Common myeloid progenitor, CD34-positive (primary cell): Measurements from ENCODE around the gene RNF183. TPM values are rescaled to one million over a fixed set of nuclear protein-coding genes. Genes with fewer than 3 reads are reported as not detected.
A peak's percentile ranks its signal among the peaks of the same experiment; 100 is the strongest.

ENCODE experiments used
- CTCF ChIA-PET: fragments of 350-600 bp; sonication (Branson Sonifier 250); formaldehyde crosslinking; loops from one replicate; lab custom pipeline; 2021; ENCODE audit warnings: antibody characterized with exemption; lab: Charles Lee
- POLR2A ChIA-PET: fragments of 350-600 bp; sonication (Branson Sonifier 250); formaldehyde crosslinking; loops from one replicate; lab custom pipeline; 2021; ENCODE audit warnings: antibody characterized with exemption; lab: Charles Lee
- DNase-seq, 3 donors: peaks; one replicate each; pipeline versions ENCODE4 v3.0.0 to v3.0.0-alpha.2; 2013
- H3K27ac ChIP-seq, 2 experiments: 1 replicate in 1 of 2; 2 replicates in 1 of 2; pipeline ENCODE4 v1.7.0; 2013; ENCODE audit warnings: inconsistent platforms in 2 of 2, low read length in 2 of 2, mild to moderate bottlenecking in 2 of 2, low read depth in 1 of 2, moderate library complexity in 1 of 2; ENCODE audit not compliant: severe bottlenecking in 2 of 2, insufficient read depth in 1 of 2, poor library complexity in 1 of 2
- H3K27me3 ChIP-seq, 5 experiments: replicated peaks in 2 of 5; 1 replicate in 3 of 5; 2 replicates in 2 of 5; pipeline versions ENCODE4 v1.6.1 to v1.7.0; 2013; ENCODE audit warnings: low read length in 4 of 5, mild to moderate bottlenecking in 2 of 5, moderate library complexity in 2 of 5, inconsistent platforms in 1 of 5; ENCODE audit not compliant: insufficient read depth in 5 of 5, control insufficient read depth in 4 of 5
- H3K36me3 ChIP-seq, 4 experiments: 1 replicate in 2 of 4; 2 replicates in 2 of 4; pipeline versions ENCODE4 v1.6.1 to v1.7.0; 2013; ENCODE audit warnings: low read length in 3 of 4, control low read depth in 1 of 4, mild to moderate bottlenecking in 1 of 4; ENCODE audit not compliant: control insufficient read depth in 4 of 4, insufficient read depth in 4 of 4
- H3K4me1 ChIP-seq, 4 experiments: 1 replicate in 3 of 4; 2 replicates in 1 of 4; pipeline versions ENCODE4 v1.6.1 to v1.7.1; 2013; ENCODE audit warnings: low read length in 3 of 4, mild to moderate bottlenecking in 3 of 4, control low read depth in 1 of 4, inconsistent platforms in 1 of 4, moderate library complexity in 1 of 4; ENCODE audit not compliant: control insufficient read depth in 4 of 4, insufficient read depth in 4 of 4; ENCODE audit errors: control extremely low read depth in 1 of 4
- H3K4me3 ChIP-seq, 7 experiments: 1 replicate in 4 of 7; 2 replicates in 3 of 7; pipeline versions ENCODE4 v1.5.1 to v1.7.0; 2013; ENCODE audit warnings: mild to moderate bottlenecking in 7 of 7, low read length in 6 of 7, moderate library complexity in 6 of 7, inconsistent platforms in 2 of 7, low read depth in 2 of 7, control low read depth in 1 of 7; ENCODE audit not compliant: insufficient read depth in 4 of 7, control insufficient read depth in 1 of 7; ENCODE audit errors: extremely low read depth in 1 of 7
- H3K9me3 ChIP-seq, 5 experiments: 1 replicate in 4 of 5; 2 replicates in 1 of 5; pipeline versions ENCODE4 v1.6.1 to v1.7.1; 2013; ENCODE audit warnings: low read length in 4 of 5, mild to moderate bottlenecking in 2 of 5, inconsistent platforms in 1 of 5, low read depth in 1 of 5, moderate library complexity in 1 of 5; ENCODE audit not compliant: control insufficient read depth in 4 of 5, insufficient read depth in 2 of 5; ENCODE audit errors: control extremely low read depth in 1 of 5
- WGBS: methylation state at CpG from one replicate; pipeline ENCODE4 v1.1.5; 2013; ENCODE audit not compliant: insufficient coverage; 5-methylcytosine and 5-hydroxymethylcytosine counted together
- polyA plus RNA-seq: library from polyadenylated mRNA; unstranded; fragments of 120-200 nt; gene quantifications from one replicate; pipeline ENCODE4 v1.2.1, GENCODE V29; 2013

The RNF183 gene, protein sequence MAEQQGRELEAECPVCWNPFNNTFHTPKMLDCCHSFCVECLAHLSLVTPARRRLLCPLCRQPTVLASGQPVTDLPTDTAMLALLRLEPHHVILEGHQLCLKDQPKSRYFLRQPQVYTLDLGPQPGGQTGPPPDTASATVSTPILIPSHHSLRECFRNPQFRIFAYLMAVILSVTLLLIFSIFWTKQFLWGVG
- polyA plus RNA-seq: 0.09 TPM

DNA sequence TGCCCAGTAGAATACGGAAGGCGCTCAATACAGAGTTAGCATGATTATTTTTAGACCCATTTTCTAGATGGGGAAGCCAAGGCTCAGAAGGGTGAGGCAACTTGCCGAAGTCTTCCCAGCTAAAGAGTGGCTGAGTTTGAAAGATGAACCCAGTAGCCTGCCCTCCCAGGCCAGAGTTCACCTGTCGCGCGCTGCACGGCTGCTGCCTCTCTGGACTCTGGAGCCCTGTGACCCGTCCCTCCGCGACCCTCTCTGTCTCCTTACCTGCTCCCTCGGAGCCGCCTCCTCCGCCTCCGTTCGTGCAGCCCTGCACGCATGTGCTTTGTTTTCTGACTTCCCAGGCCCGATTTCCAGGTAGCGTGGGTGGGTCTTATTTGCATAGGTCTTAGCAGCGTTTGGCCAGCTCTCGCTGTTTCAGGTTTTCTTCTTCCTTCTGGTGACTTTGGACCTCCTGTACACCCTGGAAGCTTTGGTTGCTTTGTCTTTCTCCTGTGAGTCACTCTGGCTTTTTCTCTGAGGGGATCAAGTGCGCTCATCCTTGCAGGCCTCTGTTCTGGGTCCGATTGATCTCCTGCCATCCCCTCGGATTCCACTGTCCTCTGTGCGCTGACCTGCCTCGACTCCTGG is at the start of gene RNF183:
Gene RNF183, minus strand, starts transcription at position 585 of the 627 bp plus-strand sequence. CDS start 5,192 bp downstream, outside the sequence.
- ChIA-PET CTCF (no interaction called here), POLR2A (no interaction called here)
- H3K27me3 ChIP-seq: no peaks in the 10 kb centered on the region
- no peaks in the 10 kb centered on the region for H3K9me3 ChIP-seq
- H3K4me1 ChIP-seq: peaks cover 0 to 9% (median 8%) of the 10 kb centered on the region in 4 experiments
- DNase-seq: no peak
- WGBS: 98% methylated on average over 23 of the region's 25 CpGs
- no peaks in the 10 kb centered on the region for H3K36me3 ChIP-seq
- H3K4me3 ChIP-seq: no peak within 1 kb of the TSS
- H3K27ac ChIP-seq: no peak within 1 kb of the TSS

DNA sequence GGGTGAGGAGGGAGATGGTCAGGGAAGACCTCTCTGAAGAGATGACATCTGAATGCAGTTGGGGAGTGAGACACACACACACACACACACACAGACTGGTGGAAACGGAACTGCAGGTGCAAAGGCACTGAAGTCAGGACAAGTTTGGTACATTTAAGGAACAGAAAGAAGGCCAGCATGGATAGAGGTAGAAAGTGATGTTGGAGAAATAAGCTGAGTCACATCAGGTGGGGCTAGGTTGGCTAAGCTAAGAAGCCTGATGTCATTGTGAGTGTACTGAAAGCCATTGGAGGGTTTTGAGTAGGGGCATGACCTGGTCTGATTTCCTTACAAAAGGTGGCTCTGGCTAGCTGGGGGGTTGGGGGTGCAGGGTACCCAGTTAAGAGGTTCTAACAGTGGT is 49.2 kb upstream of the RNF183 start:
- POLR2A ChIA-PET: no interaction called here
- peak overlapping the region; percentile 1 to 35 for H3K27ac ChIP-seq
- H3K4me3 ChIP-seq: no peak overlapping the region
- WGBS: no CpG with 5 or more reads among the region's 1 CpG
- peak in 2 of 3 donors; percentile 67 to 79 for DNase-seq
- peaks cover 0 to 31% (median 4%) of the 10 kb centered on the region in 4 experiments for H3K36me3 ChIP-seq
- no peaks in the 10 kb centered on the region for H3K9me3 ChIP-seq
- no peaks in the 10 kb centered on the region for H3K27me3 ChIP-seq
- CTCF ChIA-PET: interaction anchor here (4.9 to 5.8 kb wide), 2 partner anchors 12 to 48 kb away, joined by 28 to 48 read pairs; partner anchors contain the start of gene ALAD
- peaks cover 17 to 49% (median 37%) of the 10 kb centered on the region in 4 experiments for H3K4me1 ChIP-seq

DNA sequence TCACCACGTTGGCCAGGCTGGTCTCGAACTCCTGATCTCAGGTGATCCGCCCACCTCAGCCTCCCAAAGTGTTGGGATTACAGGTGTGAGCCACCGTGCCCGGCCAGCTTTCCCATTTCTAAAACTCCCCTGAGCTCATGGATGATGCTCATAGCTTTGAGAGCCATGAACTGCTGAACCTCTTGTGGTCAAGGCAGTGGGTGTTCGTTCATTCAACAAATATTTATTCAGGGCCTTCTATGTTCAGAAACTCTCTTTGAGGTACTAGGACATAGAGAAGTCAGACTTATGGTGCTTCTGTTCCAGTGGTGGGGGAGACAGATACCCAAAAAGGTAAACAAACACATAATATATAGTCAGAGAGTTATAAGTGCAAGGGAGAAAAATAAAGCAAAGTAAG is 48.8 kb upstream of the RNF183 start:
- CTCF ChIA-PET: interaction anchor here (2.5 to 5.8 kb wide), 4 partner anchors 12 to 56 kb away, joined by 9 to 48 read pairs (median 21); partner anchors contain the start of genes ALAD and WDR31
- WGBS: no CpG with 5 or more reads among the region's 6 CpGs

DNA sequence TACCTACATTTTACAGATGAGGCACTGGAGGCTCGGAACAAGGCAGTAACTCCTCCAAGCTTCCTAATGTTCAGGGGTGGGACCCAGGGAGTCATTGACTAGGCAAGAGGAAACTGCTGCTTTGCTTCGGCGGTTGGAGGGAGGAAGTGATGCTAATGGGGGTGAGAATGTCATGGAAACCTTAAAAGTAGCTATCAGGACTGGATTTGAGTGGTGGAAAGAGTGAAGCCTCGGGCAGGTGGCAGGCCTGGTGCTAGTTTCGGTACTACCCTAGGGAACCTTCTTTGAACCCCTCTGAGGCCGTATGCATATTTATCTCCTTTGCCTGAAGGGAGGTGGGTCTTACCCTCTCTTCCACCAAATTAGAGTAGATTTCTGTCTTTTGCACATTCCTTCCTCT is 47.8 kb upstream of the RNF183 start:
- Histone ChIP-seq H3K4me1 (peaks cover 17 to 53% (median 39%) of the 10 kb centered on the region in 4 experiments), H3K4me3 (peak overlapping the region in 6 of 7 experiments; percentile 68 to 94 (median 80)), H3K27me3 (no peaks in the 10 kb centered on the region), H3K36me3 (peaks cover 0 to 18% (median 4%) of the 10 kb centered on the region in 4 experiments), H3K27ac (peak overlapping the region; percentile 89 to 90), H3K9me3 (no peaks in the 10 kb centered on the region)
- peak; percentile 84 to 97 (median 93) for DNase-seq
- POLR2A ChIA-PET: interaction anchor here (0.6 to 0.8 kb wide), 3 partner anchors 26 to 76 kb away, joined by 3 read pairs; partner anchors contain the start of genes CDC26, HDHD3 and PRPF4
- CTCF ChIA-PET: interaction anchor here (1.2 to 5.8 kb wide), 12 partner anchors 8 to 57 kb away, joined by 3 to 48 read pairs (median 8); partner anchors contain the start of genes ALAD and WDR31
- 2% methylated on average over 6 of the region's 6 CpGs for WGBS

More for the DNA sequence above, 48.8 kb upstream of the RNF183 start:
- no peaks in the 10 kb centered on the region for H3K9me3 ChIP-seq
- no peak overlapping the region for H3K4me3 ChIP-seq
- no peak for DNase-seq
- no peaks in the 10 kb centered on the region for H3K27me3 ChIP-seq
- H3K36me3 ChIP-seq: peaks cover 0 to 28% (median 4%) of the 10 kb centered on the region in 4 experiments
- peak overlapping the region; percentile 6 to 35 for H3K27ac ChIP-seq
- POLR2A ChIA-PET: no interaction called here
- peaks cover 17 to 53% (median 39%) of the 10 kb centered on the region in 4 experiments for H3K4me1 ChIP-seq

DNA sequence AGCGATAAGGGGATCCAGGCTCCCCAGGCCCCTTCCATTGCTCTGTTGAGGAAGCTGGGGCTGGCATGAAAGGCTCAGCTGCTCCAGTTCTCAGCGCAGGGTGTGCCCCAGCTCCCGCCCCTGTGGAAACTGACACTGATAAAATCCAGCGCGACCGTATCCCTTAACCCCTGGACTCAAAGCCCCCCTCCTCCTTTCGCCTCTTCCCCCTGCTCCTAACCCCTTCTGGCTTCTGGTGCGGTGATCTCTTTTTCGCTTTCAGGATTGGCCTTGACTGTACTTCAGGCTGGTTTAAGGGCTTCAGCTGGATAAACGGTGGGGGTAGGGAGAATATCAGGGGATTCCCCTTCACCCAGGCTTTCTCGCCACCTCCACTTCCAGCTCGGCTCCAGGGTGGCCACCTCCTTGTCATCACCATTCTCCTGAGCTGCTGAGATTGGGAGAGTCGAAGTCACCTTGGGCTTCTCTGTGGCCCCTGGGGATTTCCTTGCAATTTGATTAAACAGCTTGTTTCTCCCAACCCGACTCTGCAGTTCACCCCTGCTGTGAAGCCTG is 47.0 kb upstream of the RNF183 start:
- 0% methylated on average over 11 of the region's 14 CpGs for WGBS
- H3K9me3 ChIP-seq: no peaks in the 10 kb centered on the region
- H3K4me3 ChIP-seq: peak overlapping the region; percentile 68 to 94 (median 83)

DNA sequence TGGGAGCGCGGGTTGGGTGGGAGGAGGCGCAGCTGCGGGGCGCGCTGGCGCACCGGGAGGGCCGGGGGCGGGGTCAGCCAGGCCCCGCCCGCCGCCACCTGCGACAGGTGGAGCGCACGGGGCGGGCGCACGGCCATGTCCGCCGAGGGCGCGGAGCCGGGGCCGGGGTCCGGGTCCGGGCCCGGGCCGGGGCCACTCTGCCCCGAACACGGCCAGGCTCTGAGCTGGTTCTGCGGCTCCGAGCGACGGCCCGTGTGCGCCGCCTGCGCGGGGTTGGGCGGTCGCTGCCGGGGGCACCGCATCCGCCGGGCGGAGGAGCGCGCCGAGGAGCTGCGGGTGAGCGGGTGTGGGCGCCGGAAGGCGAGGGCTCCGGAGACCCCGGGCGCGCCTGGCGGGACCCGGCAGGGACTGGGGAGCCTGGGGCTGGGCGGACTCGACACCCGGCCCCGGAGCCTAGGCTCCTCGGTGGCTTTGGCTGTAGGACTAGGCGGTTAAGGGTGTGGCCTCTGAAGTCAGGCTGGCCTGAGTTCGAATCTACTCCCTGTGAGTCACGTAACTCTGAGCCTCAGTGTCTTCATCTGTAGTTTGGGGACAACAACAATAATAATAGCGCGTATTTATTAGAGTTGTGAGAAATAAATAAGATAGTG is 46.4 kb upstream of the RNF183 start, which contains the start of gene BSPRY:
Gene BSPRY, plus strand, starts transcription at position 97 of the 650 bp plus-strand sequence. Its CDS starts 39 bp downstream, at position 136.
- DNase-seq: peak in 2 of 3 donors; percentile 68 to 81
- peaks cover 0 to 7% (median 2%) of the 10 kb centered on the region in 4 experiments for H3K36me3 ChIP-seq
- H3K4me3 ChIP-seq: peak within 1 kb of the TSS; percentile 68 to 94 (median 83)
- under 1% methylated on average over 68 of the region's 71 CpGs for WGBS
- H3K4me1 ChIP-seq: peaks cover 22 to 66% (median 47%) of the 10 kb centered on the region in 4 experiments
- POLR2A ChIA-PET: interaction anchor here (2.0 kb wide), 1 partner anchor 9 kb away, joined by 22 read pairs; the partner anchor contains the start of gene WDR31
- H3K9me3 ChIP-seq: no peaks in the 10 kb centered on the region
- H3K27ac ChIP-seq: peak within 1 kb of the TSS; percentile 89 to 90
- CTCF ChIA-PET: interaction anchor here (1.2 to 5.8 kb wide), 13 partner anchors 8 to 232 kb away, joined by 3 to 48 read pairs (median 6); partner anchors contain the start of genes ALAD, CDC26 and WDR31
- no peaks in the 10 kb centered on the region for H3K27me3 ChIP-seq

More for the DNA sequence above, 47.0 kb upstream of the RNF183 start:
- peaks cover 0 to 13% (median 4%) of the 10 kb centered on the region in 4 experiments for H3K36me3 ChIP-seq
- peak in 2 of 3 donors; percentile 55 to 67 for DNase-seq
- H3K27ac ChIP-seq: peak overlapping the region; percentile 89 to 90
- H3K4me1 ChIP-seq: peaks cover 17 to 60% (median 42%) of the 10 kb centered on the region in 4 experiments
- POLR2A ChIA-PET: interaction anchor here (0.7 to 2.0 kb wide), 3 partner anchors 10 to 75 kb away, joined by 3 to 22 read pairs (median 3); partner anchors contain the start of genes CDC26, HDHD3, PRPF4 and WDR31
- no peaks in the 10 kb centered on the region for H3K27me3 ChIP-seq
- CTCF ChIA-PET: interaction anchor here (1.2 to 5.8 kb wide), 13 partner anchors 8 to 75 kb away, joined by 3 to 48 read pairs (median 6); partner anchors contain the start of genes ALAD, CDC26 and WDR31
